ENCODE measurements around the gene NRIP2.

- TF ChIP-seq POLR2A (IDR thresholded peaks at IDR 0.05) (no peak), CTCF (IDR thresholded peaks at IDR 0.05) (no peak), EP300 (IDR thresholded peaks at IDR 0.05) (no peak)
Measured at GRCh38 chr12:2800046-2800570, 34.7 kb downstream of the NRIP2 start.
